ENCODE results near the gene ENTPD2.
A peak's percentile ranks its signal among the peaks of the same experiment; 100 is the strongest.

Gene ENTPD2

GRCh38 chr9:137095664-137096517 lies 42.0 kb upstream of the ENTPD2 start:
- no peak overlapping the region for H3K4me3 ChIP-seq (ENCODE audit: low read length)
- H3K23ac ChIP-seq (ENCODE audit: low read length), result no peak overlapping the region
- H2BK15ac ChIP-seq (replicated peaks; ENCODE audit: low read depth), result no peak overlapping the region
- no peak overlapping the region for H2BK120ac ChIP-seq (ENCODE audit: low read depth, low read length)
- no peak overlapping the region for H3K56ac ChIP-seq (ENCODE audit: low read length)
- no peak overlapping the region for H3K18ac ChIP-seq (ENCODE audit: low read length)
- no peak overlapping the region for H4K8ac ChIP-seq (ENCODE audit: low read depth, low read length)
- no peak overlapping the region for H4K5ac ChIP-seq (ENCODE audit: low read length)
- no peak overlapping the region for H2AK5ac ChIP-seq (ENCODE audit: low read length)
- peaks cover under 1% of the 10 kb centered on the region for H3K36me3 ChIP-seq (ENCODE audit: control insufficient read depth, insufficient read depth, low read length)
- no peaks in the 10 kb centered on the region for H3K27me3 ChIP-seq (ENCODE audit: insufficient read depth, low read length, poor library complexity)
- no peaks in the 10 kb centered on the region for H3K4me1 ChIP-seq (ENCODE audit: control insufficient read depth, low read depth, low read length)
- H3K4me2 ChIP-seq (ENCODE audit: low read length), result no peak overlapping the region
- H3K79me2 ChIP-seq (ENCODE audit: control insufficient read depth, insufficient read depth, low read length), result no peaks in the 10 kb centered on the region
- no peaks in the 10 kb centered on the region for H3K79me1 ChIP-seq (ENCODE audit: low read length)
- no CpG with 5 or more reads among the region's 30 CpGs for WGBS (ENCODE audit: extremely low coverage, insufficient coverage, low lambda C conversion rate)
- no peak overlapping the region for H3K4ac ChIP-seq (ENCODE audit: low read depth, low read length)
- no peak overlapping the region for H3K27ac ChIP-seq (ENCODE audit: low read depth, low read length)
- no peak for DNase-seq
- H2BK5ac ChIP-seq (ENCODE audit: low read length), result no peak overlapping the region
- no peak overlapping the region for H3K9ac ChIP-seq (ENCODE audit: low read length)

GRCh38 chr9:137089232-137089947 lies 35.5 kb upstream of the ENTPD2 start:
- no peak overlapping the region for H3K18ac ChIP-seq (ENCODE audit: low read length)
- no peak overlapping the region for H3K4me2 ChIP-seq (ENCODE audit: low read length)
- H2AK5ac ChIP-seq (ENCODE audit: low read length), result no peak overlapping the region
- no peak overlapping the region for H3K27ac ChIP-seq (ENCODE audit: low read depth, low read length)
- H2BK5ac ChIP-seq (ENCODE audit: low read length), result no peak overlapping the region
- H3K27me3 ChIP-seq (ENCODE audit: insufficient read depth, low read length, poor library complexity), result no peaks in the 10 kb centered on the region
- H3K56ac ChIP-seq (ENCODE audit: low read length), result no peak overlapping the region
- no peak overlapping the region for H2BK120ac ChIP-seq (ENCODE audit: low read depth, low read length)
- H3K79me1 ChIP-seq (ENCODE audit: low read length), result peaks cover 2% of the 10 kb centered on the region
- DNase-seq, result no peak
- H2BK15ac ChIP-seq (replicated peaks; ENCODE audit: low read depth), result no peak overlapping the region
- no peaks in the 10 kb centered on the region for H3K79me2 ChIP-seq (ENCODE audit: control insufficient read depth, insufficient read depth, low read length)
- no peak overlapping the region for H3K4ac ChIP-seq (ENCODE audit: low read depth, low read length)
- no peaks in the 10 kb centered on the region for H3K36me3 ChIP-seq (ENCODE audit: control insufficient read depth, insufficient read depth, low read length)
- no CpG with 5 or more reads among the region's 11 CpGs for WGBS (ENCODE audit: extremely low coverage, insufficient coverage, low lambda C conversion rate)
- peaks cover 2% of the 10 kb centered on the region for H3K4me1 ChIP-seq (ENCODE audit: control insufficient read depth, low read depth, low read length)
- H3K23ac ChIP-seq (ENCODE audit: low read length), result no peak overlapping the region
- H3K4me3 ChIP-seq (ENCODE audit: low read length), result no peak overlapping the region
- H4K8ac ChIP-seq (ENCODE audit: low read depth, low read length), result no peak overlapping the region
- H4K5ac ChIP-seq (ENCODE audit: low read length), result no peak overlapping the region
- no peak overlapping the region for H3K9ac ChIP-seq (ENCODE audit: low read length)

GRCh38 chr9:137088121-137088520 lies 34.3 kb upstream of the ENTPD2 start:
- peak overlapping the region; percentile 52 for H3K56ac ChIP-seq (ENCODE audit: low read length)
- DNase-seq, result no peak
- H3K4me1 ChIP-seq (ENCODE audit: control insufficient read depth, low read depth, low read length), result peaks cover 2% of the 10 kb centered on the region
- H3K9ac ChIP-seq (ENCODE audit: low read length), result peak overlapping the region; percentile 84
- no peak overlapping the region for H2BK5ac ChIP-seq (ENCODE audit: low read length)
- no peak overlapping the region for H4K8ac ChIP-seq (ENCODE audit: low read depth, low read length)
- no peak overlapping the region for H3K4ac ChIP-seq (ENCODE audit: low read depth, low read length)
- no peak overlapping the region for H4K5ac ChIP-seq (ENCODE audit: low read length)
- WGBS (ENCODE audit: extremely low coverage, insufficient coverage, low lambda C conversion rate), result no CpG with 5 or more reads among the region's 5 CpGs
- H3K79me2 ChIP-seq (ENCODE audit: control insufficient read depth, insufficient read depth, low read length), result no peaks in the 10 kb centered on the region
- no peak overlapping the region for H2BK15ac ChIP-seq (replicated peaks; ENCODE audit: low read depth)
- no peak overlapping the region for H3K4me2 ChIP-seq (ENCODE audit: low read length)
- H3K36me3 ChIP-seq (ENCODE audit: control insufficient read depth, insufficient read depth, low read length), result no peaks in the 10 kb centered on the region
- no peak overlapping the region for H3K27ac ChIP-seq (ENCODE audit: low read depth, low read length)
- no peak overlapping the region for H3K23ac ChIP-seq (ENCODE audit: low read length)
- H3K4me3 ChIP-seq (ENCODE audit: low read length), result no peak overlapping the region
- H2BK120ac ChIP-seq (ENCODE audit: low read depth, low read length), result no peak overlapping the region
- H3K27me3 ChIP-seq (ENCODE audit: insufficient read depth, low read length, poor library complexity), result no peaks in the 10 kb centered on the region
- peaks cover 2% of the 10 kb centered on the region for H3K79me1 ChIP-seq (ENCODE audit: low read length)
- H2AK5ac ChIP-seq (ENCODE audit: low read length), result no peak overlapping the region
- no peak overlapping the region for H3K18ac ChIP-seq (ENCODE audit: low read length)

- Histone ChIP-seq H3K79me1 (ENCODE audit: low read length) (peaks cover 2% of the 10 kb centered on the region), H2BK5ac (ENCODE audit: low read length) (no peak overlapping the region), H2BK120ac (ENCODE audit: low read depth, low read length) (no peak overlapping the region), H3K4me1 (ENCODE audit: control insufficient read depth, low read depth, low read length) (peaks cover 2% of the 10 kb centered on the region), H3K4me2 (ENCODE audit: low read length) (peak overlapping the region; percentile 65), H3K79me2 (ENCODE audit: control insufficient read depth, insufficient read depth, low read length) (no peaks in the 10 kb centered on the region), H3K27me3 (ENCODE audit: insufficient read depth, low read length, poor library complexity) (no peaks in the 10 kb centered on the region), H4K5ac (ENCODE audit: low read length) (no peak overlapping the region), H3K56ac (ENCODE audit: low read length) (peak overlapping the region; percentile 88), H3K27ac (ENCODE audit: low read depth, low read length) (peak overlapping the region; percentile 49), H2AK5ac (ENCODE audit: low read length) (no peak overlapping the region), H3K4me3 (ENCODE audit: low read length) (peak overlapping the region; percentile 64), H2BK15ac (replicated peaks; ENCODE audit: low read depth) (no peak overlapping the region), H3K9ac (ENCODE audit: low read length) (peak overlapping the region; percentile 84), H3K18ac (ENCODE audit: low read length) (peak overlapping the region; percentile 3), H3K23ac (ENCODE audit: low read length) (no peak overlapping the region), H4K8ac (ENCODE audit: low read depth, low read length) (no peak overlapping the region), H3K36me3 (ENCODE audit: control insufficient read depth, insufficient read depth, low read length) (no peaks in the 10 kb centered on the region), H3K4ac (ENCODE audit: low read depth, low read length) (peak overlapping the region; percentile 83)
- DNase-seq, result no peak
- WGBS (ENCODE audit: extremely low coverage, insufficient coverage, low lambda C conversion rate), result no CpG with 5 or more reads among the region's 22 CpGs
These were observed 33.6 kb upstream of the ENTPD2 start for GRCh38 chr9:137087409-137087925.

- H2AK5ac ChIP-seq (ENCODE audit: low read length), result no peak within 1 kb of the TSS
- H3K4me3 ChIP-seq (ENCODE audit: low read length), result peak within 1 kb of the TSS; percentile 64
- no peak within 1 kb of the TSS for H2BK15ac ChIP-seq (replicated peaks; ENCODE audit: low read depth)
- no peak within 1 kb of the TSS for H2BK120ac ChIP-seq (ENCODE audit: low read depth, low read length)
- no peaks in the 10 kb centered on the region for H3K79me2 ChIP-seq (ENCODE audit: control insufficient read depth, insufficient read depth, low read length)
- H3K27ac ChIP-seq (ENCODE audit: low read depth, low read length), result peak within 1 kb of the TSS; percentile 69
- H3K36me3 ChIP-seq (ENCODE audit: control insufficient read depth, insufficient read depth, low read length), result no peaks in the 10 kb centered on the region
- no peaks in the 10 kb centered on the region for H3K27me3 ChIP-seq (ENCODE audit: insufficient read depth, low read length, poor library complexity)
- H2BK5ac ChIP-seq (ENCODE audit: low read length), result no peak within 1 kb of the TSS
- H4K8ac ChIP-seq (ENCODE audit: low read depth, low read length), result no peak within 1 kb of the TSS
- peak within 1 kb of the TSS; percentile 90 for H3K9ac ChIP-seq (ENCODE audit: low read length)
- peak within 1 kb of the TSS; percentile 89 for H3K23ac ChIP-seq (ENCODE audit: low read length)
- peak within 1 kb of the TSS; percentile 83 for H3K4ac ChIP-seq (ENCODE audit: low read depth, low read length)
- no peak within 1 kb of the TSS for H4K5ac ChIP-seq (ENCODE audit: low read length)
- H3K4me1 ChIP-seq (ENCODE audit: control insufficient read depth, low read depth, low read length), result peaks cover 2% of the 10 kb centered on the region
- H3K4me2 ChIP-seq (ENCODE audit: low read length), result peak within 1 kb of the TSS; percentile 74
- H3K56ac ChIP-seq (ENCODE audit: low read length), result peak within 1 kb of the TSS; percentile 92
- no CpG with 5 or more reads among the region's 101 CpGs for WGBS (ENCODE audit: extremely low coverage, insufficient coverage, low lambda C conversion rate)
- H3K18ac ChIP-seq (ENCODE audit: low read length), result peak within 1 kb of the TSS; percentile 42
- peak; percentile 99 for DNase-seq
- peaks cover 2% of the 10 kb centered on the region for H3K79me1 ChIP-seq (ENCODE audit: low read length)
These were observed 32.9 kb upstream of the ENTPD2 start, which contains the start of gene MAN1B1 for GRCh38 chr9:137086531-137087408. Gene MAN1B1 (plus strand): TSS chr9:137086985. CDS start chr9:137087000, 15 bp downstream.
